Brain microvascular endothelial cell (primary cell): ENCODE data around the gene GMDS.

Experiments used
- DNase-seq: peaks from one replicate; pipeline ENCODE4 v3.0.0-alpha.2; 2020
- H3K27ac ChIP-seq: fragments of 250-450 bp; sonication (Bioruptor Pico); 2 replicates; pipeline ENCODE4 v1.5.1; 2020; ENCODE audit warnings: mild to moderate bottlenecking, moderate library complexity
- H3K27me3 ChIP-seq: fragments of 250-450 bp; sonication (Bioruptor Pico); replicated peaks from 2 replicates; pipeline ENCODE4 v1.5.1; 2020; ENCODE audit warnings: mild to moderate bottlenecking
- H3K36me3 ChIP-seq: fragments of 250-450 bp; sonication (Bioruptor Pico); replicated peaks from 2 replicates; pipeline ENCODE4 v1.5.1; 2020; ENCODE audit warnings: mild to moderate bottlenecking
- H3K4me3 ChIP-seq: 2 replicates; pipeline ENCODE4 v1.5.1; 2011; ENCODE audit warnings: low read depth, mild to moderate bottlenecking, control low read depth, low read length, moderate library complexity
- CTCF ChIP-seq: IDR thresholded peaks from 2 replicates; pipeline ENCODE4 v1.5.1; 2011; ENCODE audit warnings: low read depth, mild to moderate bottlenecking, moderate library complexity, low read length, control low read depth, inconsistent platforms; ENCODE audit errors: missing control alignments
- in situ Hi-C: cut with HindIII; loops from 2 replicates; pipeline ENCODE4 v1.10.0; 2017; ENCODE audit warnings: low sequenced_read_pairs, low pct_ligation_motif_present

Gene GMDS

GRCh38 chr6:2134554-2134953 lies 110.9 kb downstream of the GMDS start:
- H3K36me3 ChIP-seq = no peaks in the 10 kb centered on the region
- no peak overlapping the region for H3K4me3 ChIP-seq
- no peak overlapping the region for H3K27ac ChIP-seq
- TF ChIP-seq CTCF = no peak
- H3K27me3 ChIP-seq = no peaks in the 10 kb centered on the region
- in situ Hi-C loops = no loop called here
- DNase-seq = no peak

DNA sequence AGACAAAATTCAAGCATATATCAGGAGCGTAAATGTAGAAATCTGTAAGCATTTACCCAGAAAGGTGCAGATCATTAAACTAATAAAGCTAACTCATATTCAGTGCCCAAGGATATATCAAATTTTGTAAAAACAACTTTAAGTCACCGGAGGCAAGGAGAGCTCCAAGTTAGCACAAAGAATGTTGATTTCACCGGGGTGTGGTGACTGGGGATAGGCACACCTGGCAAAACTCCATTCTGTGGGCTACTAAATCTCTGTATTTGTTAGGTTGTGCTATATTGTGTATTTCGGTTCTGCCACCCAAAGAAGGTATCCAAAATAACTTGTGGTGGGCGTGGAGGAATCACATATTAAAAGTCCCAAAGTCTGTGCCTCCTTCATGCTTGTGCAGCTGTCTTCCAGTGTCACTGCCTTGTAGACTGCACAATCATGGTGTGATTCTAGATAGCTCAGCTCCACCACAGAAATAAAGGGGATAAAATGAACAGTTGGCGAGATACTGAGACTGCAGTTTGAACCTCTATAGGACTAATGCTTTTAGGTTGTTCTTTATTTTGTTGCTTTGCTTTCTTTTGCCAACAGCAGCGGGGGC lies 111.6 kb downstream of the GMDS start:
- in situ Hi-C loops = no loop called here
- no peak overlapping the region for H3K4me3 ChIP-seq
- no peaks in the 10 kb centered on the region for H3K36me3 ChIP-seq
- no peak overlapping the region for H3K27ac ChIP-seq
- no peak for TF ChIP-seq CTCF
- DNase-seq = no peak
- no peaks in the 10 kb centered on the region for H3K27me3 ChIP-seq

DNA sequence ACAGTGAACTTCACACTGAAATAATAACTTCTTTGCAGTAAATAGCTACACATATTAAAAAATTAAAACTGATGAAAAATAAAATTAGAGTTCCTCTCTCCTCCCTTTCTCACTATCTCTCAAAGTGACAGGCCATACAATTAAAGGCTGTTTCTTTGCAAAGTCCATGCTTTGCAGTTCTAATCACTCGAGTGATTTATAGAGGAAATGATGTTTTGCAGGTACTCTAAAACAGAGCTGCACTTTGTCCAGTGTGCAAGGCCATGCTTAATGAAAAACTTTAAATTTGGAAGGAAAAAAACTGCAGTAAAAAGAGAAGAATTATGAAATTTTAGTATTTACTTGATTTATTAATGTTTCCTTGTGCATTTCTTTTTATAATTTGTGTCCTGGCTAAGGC lies 112.5 kb downstream of the GMDS start:
- no peak for DNase-seq
- no peak overlapping the region for H3K4me3 ChIP-seq
- in situ Hi-C loops = no loop called here
- TF ChIP-seq CTCF = no peak
- no peaks in the 10 kb centered on the region for H3K27me3 ChIP-seq
- no peak overlapping the region for H3K27ac ChIP-seq
- H3K36me3 ChIP-seq = no peaks in the 10 kb centered on the region

DNA sequence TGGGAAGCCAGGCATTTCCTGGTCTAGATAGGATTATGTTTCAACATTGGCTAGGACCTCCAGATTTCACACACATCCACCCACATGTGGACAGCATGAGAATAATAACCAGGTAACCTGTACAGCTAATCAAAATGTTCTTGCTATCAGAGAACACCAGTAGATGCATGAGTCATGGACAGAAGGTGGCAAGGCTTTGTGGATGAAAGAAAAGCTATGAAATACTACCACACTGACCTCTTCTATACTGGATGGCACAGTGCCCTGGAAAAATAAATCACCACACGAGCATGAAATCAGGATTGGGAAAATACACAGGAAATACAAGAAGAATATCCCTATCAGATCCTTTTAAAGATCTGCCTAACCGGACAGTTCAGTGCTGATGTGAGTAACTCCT lies 113.0 kb downstream of the GMDS start:
- Histone ChIP-seq H3K27ac (no peak overlapping the region), H3K4me3 (no peak overlapping the region), H3K36me3 (no peaks in the 10 kb centered on the region), H3K27me3 (no peaks in the 10 kb centered on the region)
- no peak for DNase-seq
- in situ Hi-C loops = no loop called here
- TF ChIP-seq CTCF = no peak

DNA sequence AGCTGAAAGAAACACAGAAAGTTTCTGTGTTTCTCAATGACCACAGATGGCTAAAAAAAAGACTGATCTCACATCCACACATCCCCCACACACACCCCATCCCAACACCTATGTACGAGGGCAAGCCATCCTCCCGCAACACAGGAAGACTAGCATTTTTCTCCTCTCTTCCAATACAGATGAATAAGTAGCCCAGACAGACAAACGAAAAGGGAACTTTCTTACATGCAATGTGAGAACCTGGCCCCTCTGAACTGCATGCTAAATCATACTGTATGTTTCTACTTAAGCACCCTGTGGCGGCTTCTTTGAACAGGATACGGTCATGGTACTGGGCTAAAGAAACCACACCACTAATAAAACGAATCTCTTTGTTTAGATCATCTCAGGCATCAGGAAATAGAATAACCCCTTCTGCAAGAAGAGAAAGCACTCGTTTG lies 116.2 kb downstream of the GMDS start:
- no peak for DNase-seq
- H3K27ac ChIP-seq = no peak overlapping the region
- in situ Hi-C loops = no loop called here
- no peak for TF ChIP-seq CTCF
- no peak overlapping the region for H3K4me3 ChIP-seq
- no peaks in the 10 kb centered on the region for H3K27me3 ChIP-seq
- H3K36me3 ChIP-seq = no peaks in the 10 kb centered on the region

DNA sequence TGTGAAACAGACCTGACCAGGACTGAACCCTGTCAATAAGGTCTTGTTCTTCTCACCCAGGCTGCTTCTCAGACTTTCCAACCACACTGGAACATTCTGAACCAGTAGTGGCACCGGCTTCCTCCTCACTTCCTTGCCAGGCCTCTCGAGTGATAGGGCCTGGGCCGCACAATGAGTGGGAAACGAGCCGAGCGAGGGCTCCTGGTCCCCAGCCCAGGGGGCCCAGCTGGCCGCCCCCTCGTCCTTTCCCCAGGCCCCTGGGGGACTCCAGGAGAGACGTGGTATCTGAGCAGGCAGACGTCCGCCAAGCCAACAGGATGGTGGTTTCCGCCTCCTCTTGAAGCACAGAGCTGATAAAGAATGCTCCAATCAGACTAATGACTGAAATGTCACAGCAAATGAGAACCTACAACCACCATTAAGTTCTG lies 117.9 kb downstream of the GMDS start:
- Histone ChIP-seq H3K27ac (no peak overlapping the region), H3K36me3 (no peaks in the 10 kb centered on the region), H3K27me3 (no peaks in the 10 kb centered on the region), H3K4me3 (no peak overlapping the region)
- DNase-seq = no peak
- no peak for TF ChIP-seq CTCF
- in situ Hi-C loops = no loop called here
